IMR-90 (cell line): ENCODE measurements around the gene HDAC5. TPM values are rescaled to one million over a fixed set of nuclear protein-coding genes. Genes with fewer than 3 reads are reported as not detected.
A peak's percentile ranks its signal among the peaks of the same experiment; 100 is the strongest.

Source experiments
- ATAC-seq: fragments of 200-7000 bp; cut with Tn5 transposase; 2 replicates; pipeline ENCODE4 v1.9.1; 2020; ENCODE audit warnings: low read depth, mild to moderate bottlenecking, moderate library complexity
- BruUV-seq: library from RNA; stranded (reverse); fragments of 400-500 nt; replicated peaks from 2 replicates; lab custom pipeline; 2021; lab: Mats Ljungman, UMichigan
- CTCF ChIA-PET: fragments of 300-600 bp; formaldehyde crosslinking; extraction: SDS; loops from one replicate; lab custom pipeline; 2021; ENCODE audit warnings: antibody characterized with exemption; lab: Yijun Ruan, JAX
- POLR2A ChIA-PET: fragments of 300-600 bp; sonication (Branson Sonifier 250); formaldehyde crosslinking; loops from one replicate; lab custom pipeline; 2022; ENCODE audit warnings: antibody characterized with exemption; ENCODE audit not compliant: unreplicated experiment; lab: Charles Lee
- DNase-seq: peaks from one replicate; pipeline ENCODE4 v3.0.0; 2013
- H2AFZ ChIP-seq: replicated peaks from 2 replicates; pipeline ENCODE3; 2013; ENCODE audit warnings: low read length, mild to moderate bottlenecking; ENCODE audit not compliant: poor library complexity
- H2AK5ac ChIP-seq: 2 replicates; pipeline ENCODE4 v1.6.1; 2013; ENCODE audit warnings: low read depth, low read length, inconsistent platforms
- H2AK9ac ChIP-seq: replicated peaks from 2 replicates; pipeline ENCODE3; 2013; ENCODE audit warnings: mild to moderate bottlenecking, low read depth, low read length, moderate library complexity; ENCODE audit not compliant: poor library complexity
- H2BK120ac ChIP-seq: 2 replicates; pipeline ENCODE4 v1.6.1; 2013; ENCODE audit warnings: low read depth, low read length, inconsistent platforms
- H2BK15ac ChIP-seq: 3 replicates; pipeline ENCODE4 v1.6.1; 2013; ENCODE audit warnings: low read depth, low read length, inconsistent platforms
- H2BK20ac ChIP-seq: 2 replicates; pipeline ENCODE4 v1.6.1; 2013; ENCODE audit warnings: low read depth, mild to moderate bottlenecking, inconsistent platforms, low read length, moderate library complexity
- H2BK5ac ChIP-seq: 2 replicates; pipeline ENCODE4 v1.6.1; 2013; ENCODE audit warnings: mild to moderate bottlenecking, low read depth, low read length, inconsistent platforms; ENCODE audit not compliant: poor library complexity, severe bottlenecking
- H3K14ac ChIP-seq: replicated peaks from 2 replicates; pipeline ENCODE4 v1.6.1; 2013; ENCODE audit warnings: low read depth, low read length, inconsistent platforms
- H3K18ac ChIP-seq: 2 replicates; pipeline ENCODE4 v1.6.1; 2013; ENCODE audit warnings: low read depth, low read length, control low read depth
- H3K23ac ChIP-seq: 2 replicates; pipeline ENCODE4 v1.6.1; 2013; ENCODE audit warnings: low read depth, low read length, inconsistent platforms
- H3K27ac ChIP-seq: 2 replicates; pipeline ENCODE4 v1.5.1; 2013; ENCODE audit warnings: mild to moderate bottlenecking, control low read depth, low read length; ENCODE audit not compliant: insufficient read depth
- H3K27me3 ChIP-seq: 2 replicates; pipeline ENCODE4 v1.6.1; 2013; ENCODE audit warnings: low read length; ENCODE audit not compliant: control insufficient read depth, insufficient read depth
- H3K36me3 ChIP-seq: 2 replicates; pipeline ENCODE4 v1.6.1; 2013; ENCODE audit warnings: low read length, mixed read lengths; ENCODE audit not compliant: control insufficient read depth, insufficient read depth
- H3K4ac ChIP-seq: 2 replicates; pipeline ENCODE4 v1.6.1; 2013; ENCODE audit warnings: low read depth, low read length, inconsistent platforms
- H3K4me1 ChIP-seq: 2 replicates; pipeline ENCODE4 v1.6.1; 2013; ENCODE audit warnings: low read length, mixed read lengths; ENCODE audit not compliant: control insufficient read depth, insufficient read depth
- H3K4me2 ChIP-seq: 2 replicates; pipeline ENCODE4 v1.6.1; 2013; ENCODE audit warnings: low read depth, mild to moderate bottlenecking, control low read depth, low read length, moderate library complexity
- H3K4me3 ChIP-seq: 2 replicates; pipeline ENCODE4 v1.5.1; 2013; ENCODE audit warnings: low read depth, mild to moderate bottlenecking, control low read depth, low read length, moderate library complexity; ENCODE audit not compliant: insufficient read depth
- H3K56ac ChIP-seq: 2 replicates; pipeline ENCODE4 v1.6.1; 2013; ENCODE audit warnings: low read length, inconsistent platforms; ENCODE audit not compliant: insufficient read depth; ENCODE audit errors: extremely low read depth
- H3K79me1 ChIP-seq, 2 experiments: 2 replicates each; pipeline ENCODE4 v1.6.1; 2013; ENCODE audit warnings: low read length in 2 of 2, inconsistent platforms in 1 of 2, low read depth in 1 of 2
- H3K9ac ChIP-seq: 2 replicates; pipeline ENCODE4 v1.6.1; 2013; ENCODE audit warnings: low read depth, low read length, control low read depth
- H3K9me1 ChIP-seq: 2 replicates; pipeline ENCODE4 v1.6.1; 2013; ENCODE audit warnings: low read length, inconsistent platforms; ENCODE audit not compliant: insufficient read depth
- H3K9me3 ChIP-seq: 2 replicates; pipeline ENCODE4 v1.6.1; 2013; ENCODE audit warnings: low read length; ENCODE audit not compliant: control insufficient read depth, insufficient read depth
- H4K20me1 ChIP-seq: 2 replicates; pipeline ENCODE4 v1.6.1; 2013; ENCODE audit warnings: low read length, inconsistent platforms; ENCODE audit not compliant: insufficient read depth
- H4K5ac ChIP-seq: 2 replicates; pipeline ENCODE4 v1.6.1; 2013; ENCODE audit warnings: mild to moderate bottlenecking, low read depth, low read length, control low read depth
- H4K8ac ChIP-seq, 2 experiments: 2 replicates each; pipeline ENCODE4 v1.6.1; 2013; ENCODE audit warnings: low read depth in 2 of 2, low read length in 2 of 2, control low read depth in 1 of 2, inconsistent platforms in 1 of 2
- H4K91ac ChIP-seq: 2 replicates; pipeline ENCODE4 v1.6.1; 2013; ENCODE audit warnings: low read depth, low read length, inconsistent platforms; ENCODE audit not compliant: insufficient read depth
- CEBPB ChIP-seq: IDR thresholded peaks from 2 replicates; pipeline ENCODE4 v1.6.1; 2012; ENCODE audit warnings: low read depth, low read length, improper control_type of control experiment
- CHD1 ChIP-seq: IDR thresholded peaks from 2 replicates; pipeline ENCODE4 v1.6.1; 2012; ENCODE audit warnings: low read depth, low read length, improper control_type of control experiment
- ELK1 ChIP-seq: fragments of 150-350 bp; IDR thresholded peaks from 2 replicates; pipeline ENCODE4 v1.6.1; 2016; ENCODE audit warnings: low read depth, mild to moderate bottlenecking, low read length, moderate library complexity, borderline replicate concordance
- MAFK ChIP-seq: IDR thresholded peaks from 2 replicates; pipeline ENCODE4 v1.6.1; 2012; ENCODE audit warnings: low read depth, low read length, improper control_type of control experiment
- MAZ ChIP-seq: IDR thresholded peaks from 2 replicates; pipeline ENCODE4 v1.6.1; 2012; ENCODE audit warnings: low read depth, mild to moderate bottlenecking, low read length, improper control_type of control experiment, moderate library complexity, borderline replicate concordance
- NFE2L2 ChIP-seq: fragments of 150-350 bp; IDR thresholded peaks from 2 replicates; pipeline ENCODE4 v1.6.1; 2016; ENCODE audit warnings: low read depth, mild to moderate bottlenecking, low read length
- POLR2A ChIP-seq: IDR thresholded peaks from 2 replicates; pipeline ENCODE4 v1.6.1; 2012; ENCODE audit warnings: mild to moderate bottlenecking, low read depth, low read length
- SMC3 ChIP-seq: fragments of 150-350 bp; IDR thresholded peaks from 2 replicates; pipeline ENCODE4 v1.6.1; 2016; ENCODE audit warnings: low read depth, mild to moderate bottlenecking, antibody characterized with exemption, low read length, moderate library complexity
- WGBS, 2 experiments: methylation state at CpG; one replicate each; pipeline versions ENCODE4 v1.1.5 to v1.1.7; 2013; ENCODE audit warnings: missing lambda C conversion rate in 2 of 2; ENCODE audit not compliant: insufficient read length in 1 of 2; ENCODE audit errors: extremely low coverage in 2 of 2; 5-methylcytosine and 5-hydroxymethylcytosine counted together
- dilution Hi-C: fragments of 300-500 bp; cut with HindIII; formaldehyde crosslinking; loops from one replicate; pipeline ENCODE4 v1.14.3; 2018; ENCODE audit warnings: low sequenced_read_pairs; ENCODE audit not compliant: unreplicated experiment
- in situ Hi-C: fragments of 300-500 bp; cut with MboI; formaldehyde crosslinking; loops from 3 replicates; pipeline ENCODE4 v1.14.3; 2019; ENCODE audit warnings: low sequenced_read_pairs, inconsistent platforms, mixed read lengths
- intact Hi-C: fragments of 100-400 bp; cut with micrococcal nuclease; formaldehyde crosslinking; loops from 2 replicates; pipeline ENCODE4 v1.10.0; 2022
- polyA plus RNA-seq, 3 experiments: library from polyadenylated mRNA; depleted of rRNA; stranded (reverse); fragments of >200 nt; gene quantifications; 2 replicates each; pipeline ENCODE4 v1.2.3, GENCODE V29; 2012; ENCODE audit warnings: low replicate concordance in 1 of 3
- total RNA-seq: library from RNA; depleted of rRNA; stranded (reverse); fragments of >200 nt; gene quantifications from 2 replicates; pipeline ENCODE4 v1.2.3, GENCODE V29; 2012

Gene HDAC5
- total and polyA plus RNA-seq, 2 of the 4 experiments (the other 2 are of a cell fraction) = 47.0 to 61.3 TPM

GRCh38 chr17:44078412-44078811 is 45.0 kb downstream of the HDAC5 start:
- H2AFZ ChIP-seq = no peak overlapping the region
- H4K91ac ChIP-seq = no peak overlapping the region
- POLR2A ChIA-PET = no interaction called here
- 95% methylated on average over 10 of the region's 19 CpGs; no CpG with 5 or more reads in 1 of the 2 experiments for WGBS, 2 experiments
- H3K4ac ChIP-seq = no peak overlapping the region
- H3K27me3 ChIP-seq = no peaks in the 10 kb centered on the region
- H3K9me1 ChIP-seq = peaks cover 13% of the 10 kb centered on the region
- H4K5ac ChIP-seq = no peak overlapping the region
- peaks cover 21% of the 10 kb centered on the region for H3K4me1 ChIP-seq
- CTCF ChIA-PET = interaction anchor here (0.8 kb wide), 1 partner anchor 37 kb away, joined by 3 read pairs; no protein-coding TSS in a partner anchor
- no peak overlapping the region for H2AK5ac ChIP-seq
- no peak for DNase-seq
- TF ChIP-seq POLR2A (no peak), NFE2L2 (no peak), MAZ (no peak), CHD1 (no peak), ELK1 (no peak), SMC3 (no peak), MAFK (no peak), CEBPB (no peak)
- no peak overlapping the region for H3K9ac ChIP-seq
- in situ Hi-C loops = no loop called here
- no peak overlapping the region for H4K8ac ChIP-seq
- H3K4me2 ChIP-seq = no peak overlapping the region
- no peak for ATAC-seq
- no peak overlapping the region for H2BK20ac ChIP-seq
- peak overlapping the region; percentile 9 for H2AK9ac ChIP-seq
- peaks cover 63% of the 10 kb centered on the region for H3K36me3 ChIP-seq
- no peaks in the 10 kb centered on the region for H3K9me3 ChIP-seq
- no peak overlapping the region for H3K14ac ChIP-seq
- H3K23ac ChIP-seq = no peak overlapping the region
- no peak overlapping the region for H2BK5ac ChIP-seq
- H4K20me1 ChIP-seq = 0 out of 2 replicates have a peak, but pooled peaks cover 3% of the 10 kb centered on the region
- no peak overlapping the region for H2BK15ac ChIP-seq
- BruUV-seq = no TSS peak
- H3K18ac ChIP-seq = no peak overlapping the region
- H3K4me3 ChIP-seq = no peak overlapping the region
- H2BK120ac ChIP-seq = no peak overlapping the region
- dilution Hi-C loops = no loop called here
- H3K56ac ChIP-seq = no peak overlapping the region
- no peak overlapping the region for H3K27ac ChIP-seq
- H3K79me1 ChIP-seq = peaks cover 8 to 74% of the 10 kb centered on the region in 2 experiments
- intact Hi-C loops = no loop called here
